KMS-11 (cell line): Measurements from ENCODE around the gene GSK3B.

Experiments
- H2AFZ ChIP-seq: fragments of 200-600 bp; sonication (generic); 2 replicates; pipeline ENCODE4 v1.6.1; 2016; ENCODE audit warnings: antibody characterized with exemption, mixed run types, low read depth
- H3K27ac ChIP-seq: fragments of 200-600 bp; sonication (generic); 2 replicates; pipeline ENCODE4 v1.6.1; 2016; ENCODE audit warnings: mild to moderate bottlenecking, mixed run types
- H3K27me3 ChIP-seq: fragments of 200-600 bp; sonication (generic); 2 replicates; pipeline ENCODE4 v1.6.1; 2017; ENCODE audit warnings: mild to moderate bottlenecking, low read depth, mixed run types, moderate library complexity; ENCODE audit not compliant: insufficient read depth
- H3K36me3 ChIP-seq: fragments of 200-600 bp; sonication (generic); 2 replicates; pipeline ENCODE4 v1.6.1; 2017; ENCODE audit warnings: mild to moderate bottlenecking, mixed run types; ENCODE audit not compliant: insufficient read depth
- H3K4me1 ChIP-seq: fragments of 200-600 bp; sonication (generic); 2 replicates; pipeline ENCODE4 v1.6.1; 2016; ENCODE audit warnings: mild to moderate bottlenecking, low read depth, mixed run types; ENCODE audit not compliant: poor library complexity, severe bottlenecking
- H3K4me2 ChIP-seq: fragments of 200-600 bp; sonication (generic); 2 replicates; pipeline ENCODE4 v1.7.0; 2016; ENCODE audit warnings: mild to moderate bottlenecking, mixed run types
- H3K4me3 ChIP-seq: fragments of 200-600 bp; sonication (generic); IDR thresholded peaks from 2 replicates; pipeline ENCODE4 v1.6.1; 2017; ENCODE audit warnings: low read depth, low read length, mixed read lengths; ENCODE audit not compliant: insufficient read depth
- H3K79me2 ChIP-seq: fragments of 200-600 bp; sonication (generic); 2 replicates; pipeline ENCODE4 v1.6.1; 2016; ENCODE audit warnings: low read depth, mixed run types; ENCODE audit not compliant: insufficient read depth
- H3K9ac ChIP-seq: fragments of 200-600 bp; sonication (generic); 2 replicates; pipeline ENCODE4 v1.6.1; 2016; ENCODE audit warnings: mild to moderate bottlenecking, mixed run types
- H4K20me1 ChIP-seq: fragments of 200-600 bp; sonication (generic); 2 replicates; pipeline ENCODE4 v1.6.1; 2016; ENCODE audit warnings: mild to moderate bottlenecking, mixed run types; ENCODE audit not compliant: insufficient read depth
- CTCF ChIP-seq: fragments of 200-600 bp; sonication (generic); conservative IDR thresholded peaks from 2 replicates; pipeline ENCODE4 v1.6.1; 2017; ENCODE audit warnings: low read depth, mild to moderate bottlenecking, antibody characterized with exemption, low read length, moderate library complexity, mixed read lengths

GSK3B gene

DNA sequence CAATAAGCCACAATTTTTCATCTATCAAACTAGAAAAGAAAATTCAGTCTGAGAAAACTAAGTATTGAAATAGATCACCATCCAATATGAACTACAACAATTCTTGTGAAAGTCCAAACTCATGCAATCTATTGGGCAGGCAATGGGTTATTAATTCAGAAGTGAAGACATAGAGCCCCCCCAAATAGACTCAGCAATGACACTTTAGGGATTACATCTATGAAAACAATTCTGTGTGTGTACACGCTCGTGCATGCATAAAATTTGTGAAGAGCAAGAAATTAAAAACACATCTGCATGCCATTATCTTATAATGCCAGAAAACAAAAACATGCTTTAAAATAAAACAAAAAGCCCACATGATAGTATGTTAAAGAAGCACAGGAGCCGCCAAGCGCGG lies 161.0 kb downstream of the GSK3B start:
- TF ChIP-seq CTCF = no peak
- Histone ChIP-seq H2AFZ (no peak overlapping the region), H3K27ac (no peak overlapping the region), H3K4me3 (no peak overlapping the region), H3K27me3 (no peaks in the 10 kb centered on the region), H3K79me2 (peaks cover 34% of the 10 kb centered on the region), H3K4me2 (no peak overlapping the region), H3K4me1 (peaks cover 15% of the 10 kb centered on the region), H3K9ac (no peak overlapping the region), H3K36me3 (no peaks in the 10 kb centered on the region), H4K20me1 (peaks cover 12% of the 10 kb centered on the region)

DNA sequence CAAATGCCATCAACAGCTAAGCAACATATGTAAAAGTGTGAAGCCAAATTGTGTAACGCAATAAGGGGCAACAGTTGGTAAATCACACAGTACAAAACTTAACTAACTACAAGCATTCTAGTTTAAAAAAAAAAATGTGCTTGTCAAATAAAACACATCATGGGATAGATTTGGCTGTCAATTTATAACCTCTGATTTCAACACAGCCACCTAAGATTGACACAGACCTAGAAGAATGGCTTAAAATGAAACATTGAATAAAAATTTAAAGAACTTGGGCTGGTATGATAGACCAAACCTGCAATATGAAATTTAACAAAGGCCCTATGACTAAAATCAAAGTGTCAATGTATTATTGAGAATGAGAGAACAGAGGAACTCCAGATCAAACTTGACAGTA lies 164.0 kb downstream of the GSK3B start:
- Histone ChIP-seq H2AFZ (no peak overlapping the region), H3K27ac (no peak overlapping the region), H3K27me3 (no peaks in the 10 kb centered on the region), H4K20me1 (peaks cover 5% of the 10 kb centered on the region; the same call in 1 of the 2 replicates), H3K9ac (no peak overlapping the region), H3K4me3 (no peak overlapping the region), H3K4me1 (no peaks in the 10 kb centered on the region), H3K4me2 (no peak overlapping the region), H3K36me3 (no peaks in the 10 kb centered on the region), H3K79me2 (peaks cover 32% of the 10 kb centered on the region)
- no peak for TF ChIP-seq CTCF

DNA sequence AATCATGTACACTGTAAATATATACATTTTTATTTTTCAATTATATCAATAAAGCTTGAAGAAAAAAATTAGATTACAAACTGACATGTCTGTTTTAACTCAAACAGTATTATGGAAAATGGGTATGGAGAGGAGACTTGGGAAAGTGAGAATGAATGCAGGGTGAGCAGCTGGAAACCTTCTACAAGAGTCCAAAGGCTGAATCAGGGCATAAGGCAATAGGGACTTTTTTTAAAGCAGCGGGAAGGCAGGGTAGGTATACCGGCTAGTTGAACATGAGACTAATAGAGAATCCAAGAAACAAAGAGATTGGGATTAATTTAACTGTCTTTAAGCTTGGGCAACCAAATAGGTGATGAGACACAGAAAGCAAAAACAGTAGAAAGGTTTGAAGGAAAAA lies 167.1 kb downstream of the GSK3B start:
- Histone ChIP-seq H4K20me1 (no peaks in the 10 kb centered on the region), H3K9ac (no peak overlapping the region), H3K4me2 (no peak overlapping the region), H2AFZ (no peak overlapping the region), H3K4me3 (no peak overlapping the region), H3K36me3 (no peaks in the 10 kb centered on the region), H3K27me3 (no peaks in the 10 kb centered on the region), H3K27ac (no peak overlapping the region), H3K4me1 (peaks cover 3% of the 10 kb centered on the region), H3K79me2 (peaks cover 10% of the 10 kb centered on the region)
- TF ChIP-seq CTCF = no peak

DNA sequence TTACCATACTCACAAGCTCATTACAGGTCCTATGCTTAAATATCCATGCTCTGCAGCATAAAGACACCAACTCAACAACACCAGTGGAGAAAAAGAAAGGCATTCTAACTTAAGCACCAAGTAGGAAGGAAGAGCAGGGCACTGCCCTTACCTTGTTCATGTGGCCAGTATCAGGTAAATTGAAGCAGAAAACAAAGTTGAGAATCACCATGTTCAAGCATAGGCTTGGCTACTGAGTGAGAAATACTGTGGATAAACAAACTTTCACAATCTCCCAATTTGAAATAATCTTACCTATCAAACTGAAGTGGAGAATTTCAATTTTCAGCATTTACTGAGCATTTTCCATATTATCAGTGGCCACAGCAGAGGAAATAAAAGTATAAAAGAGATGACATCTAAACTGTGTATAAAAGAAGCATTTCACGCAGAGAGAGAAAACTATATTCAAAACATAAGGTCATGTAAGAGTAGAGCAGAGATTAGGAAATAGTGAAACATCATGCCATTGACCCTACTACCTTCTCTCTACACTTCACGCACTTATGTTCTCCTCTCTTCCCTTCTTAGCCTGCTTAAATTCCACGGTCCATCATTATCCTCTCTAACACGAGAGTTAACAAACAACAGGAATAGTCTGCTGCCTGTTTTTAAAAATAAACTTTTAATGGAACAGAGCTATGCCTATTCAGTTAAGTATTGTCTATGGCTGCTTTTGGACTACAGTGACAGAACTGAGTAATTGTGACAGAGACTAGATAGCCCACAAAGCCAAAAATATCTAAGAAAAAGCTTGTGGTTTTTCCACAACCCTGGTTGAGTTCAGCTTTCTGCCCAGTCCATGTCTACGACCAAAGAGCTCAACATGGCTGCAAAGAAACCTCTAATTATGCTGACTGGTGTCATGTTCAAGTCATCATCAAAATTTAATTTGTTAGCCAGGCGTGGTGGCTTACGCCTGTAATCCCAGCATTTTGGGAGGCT lies 169.8 kb downstream of the GSK3B start:
- no peak for TF ChIP-seq CTCF
- H3K79me2 ChIP-seq = no peaks in the 10 kb centered on the region

More for the DNA sequence above, 169.8 kb downstream of the GSK3B start:
- no peak overlapping the region for H3K4me3 ChIP-seq
- no peak overlapping the region for H3K27ac ChIP-seq
- H3K27me3 ChIP-seq = no peaks in the 10 kb centered on the region
- H3K4me2 ChIP-seq = no peak overlapping the region
- H4K20me1 ChIP-seq = no peaks in the 10 kb centered on the region
- H3K36me3 ChIP-seq = no peaks in the 10 kb centered on the region
- H3K9ac ChIP-seq = no peak overlapping the region
- no peak overlapping the region for H2AFZ ChIP-seq
- peaks cover 3% of the 10 kb centered on the region for H3K4me1 ChIP-seq
